ENCODE measurements around the gene TEAD3.

DNA sequence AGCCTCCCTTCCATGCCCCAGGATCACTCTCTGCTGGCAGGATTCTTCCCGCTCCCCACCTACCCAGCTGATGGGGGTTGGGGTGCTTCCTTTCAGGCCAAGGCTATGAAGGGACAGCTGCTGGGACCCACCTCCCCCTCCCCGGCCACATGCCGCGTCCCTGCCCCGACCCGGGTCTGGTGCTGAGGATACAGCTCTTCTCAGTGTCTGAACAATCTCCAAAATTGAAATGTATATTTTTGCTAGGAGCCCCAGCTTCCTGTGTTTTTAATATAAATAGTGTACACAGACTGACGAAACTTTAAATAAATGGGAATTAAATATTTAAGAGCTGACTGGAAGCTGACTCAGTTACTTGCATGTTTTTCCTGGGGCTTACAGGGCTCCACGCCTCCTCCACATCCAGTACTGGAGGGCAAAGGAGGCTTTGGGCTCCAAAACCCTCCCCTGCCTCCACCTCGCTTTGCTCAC is 69.0 kb downstream of the TEAD3 start:
- TF ChIP-seq, protein P1, sequence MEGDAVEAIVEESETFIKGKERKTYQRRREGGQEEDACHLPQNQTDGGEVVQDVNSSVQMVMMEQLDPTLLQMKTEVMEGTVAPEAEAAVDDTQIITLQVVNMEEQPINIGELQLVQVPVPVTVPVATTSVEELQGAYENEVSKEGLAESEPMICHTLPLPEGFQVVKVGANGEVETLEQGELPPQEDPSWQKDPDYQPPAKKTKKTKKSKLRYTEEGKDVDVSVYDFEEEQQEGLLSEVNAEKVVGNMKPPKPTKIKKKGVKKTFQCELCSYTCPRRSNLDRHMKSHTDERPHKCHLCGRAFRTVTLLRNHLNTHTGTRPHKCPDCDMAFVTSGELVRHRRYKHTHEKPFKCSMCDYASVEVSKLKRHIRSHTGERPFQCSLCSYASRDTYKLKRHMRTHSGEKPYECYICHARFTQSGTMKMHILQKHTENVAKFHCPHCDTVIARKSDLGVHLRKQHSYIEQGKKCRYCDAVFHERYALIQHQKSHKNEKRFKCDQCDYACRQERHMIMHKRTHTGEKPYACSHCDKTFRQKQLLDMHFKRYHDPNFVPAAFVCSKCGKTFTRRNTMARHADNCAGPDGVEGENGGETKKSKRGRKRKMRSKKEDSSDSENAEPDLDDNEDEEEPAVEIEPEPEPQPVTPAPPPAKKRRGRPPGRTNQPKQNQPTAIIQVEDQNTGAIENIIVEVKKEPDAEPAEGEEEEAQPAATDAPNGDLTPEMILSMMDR (IDR thresholded peaks at IDR 0.05) = no peak
- no peak for TF ChIP-seq POLR2A (IDR thresholded peaks at IDR 0.05)
